NT2/D1 (cell line): ENCODE measurements around the gene TSPAN9.

Experiments used
- DNase-seq: peaks from one replicate; pipeline ENCODE4 v3.0.0-alpha.2; 2011; ENCODE audit warnings: low read depth, low spot score
- H3K27me3 ChIP-seq: 2 replicates; pipeline ENCODE4 v1.6.0; 2011; ENCODE audit warnings: mild to moderate bottlenecking; ENCODE audit not compliant: insufficient read length, insufficient read depth
- H3K36me3 ChIP-seq: 2 replicates; pipeline ENCODE4 v1.6.1; 2011; ENCODE audit warnings: mild to moderate bottlenecking, low read length, mixed read lengths; ENCODE audit not compliant: insufficient read depth, insufficient read length
- H3K4me1 ChIP-seq: 2 replicates; pipeline ENCODE4 v1.5.1; 2011; ENCODE audit not compliant: insufficient read depth, insufficient read length
- H3K4me3 ChIP-seq: 2 replicates; pipeline ENCODE4 v1.5.1; 2011; ENCODE audit warnings: low read depth; ENCODE audit not compliant: insufficient read length
- H3K9ac ChIP-seq: 2 replicates; pipeline ENCODE4 v1.6.0; 2011; ENCODE audit warnings: low read depth; ENCODE audit not compliant: insufficient read length
- H3K9me3 ChIP-seq: 2 replicates; pipeline ENCODE4 v1.5.1; 2011; ENCODE audit warnings: mild to moderate bottlenecking, low read length; ENCODE audit not compliant: insufficient read depth
- SUZ12 ChIP-seq: IDR thresholded peaks from 2 replicates; pipeline ENCODE4 v1.6.1; 2011; ENCODE audit not compliant: insufficient read length, insufficient read depth; ENCODE audit errors: extremely low read depth
- YY1 ChIP-seq: IDR thresholded peaks from 2 replicates; pipeline ENCODE4 v1.6.1; 2011; ENCODE audit not compliant: insufficient read length, insufficient read depth
- ZNF274 ChIP-seq: IDR thresholded peaks from 2 replicates; pipeline ENCODE4 v1.6.1; 2011; ENCODE audit warnings: mild to moderate bottlenecking, low read depth, low read length

TSPAN9 gene

GRCh38 chr12:3197131-3197818, 120.1 kb downstream of the TSPAN9 start:
- Histone ChIP-seq H3K9ac (peak overlapping the region; percentile 39), H3K9me3 (no peaks in the 10 kb centered on the region), H3K4me1 (peaks cover 28% of the 10 kb centered on the region), H3K27me3 (peaks cover 44% of the 10 kb centered on the region), H3K4me3 (no peak overlapping the region), H3K36me3 (no peaks in the 10 kb centered on the region)
- TF ChIP-seq YY1, result no peak
- no peak for TF ChIP-seq SUZ12
- TF ChIP-seq ZNF274, result no peak
- DNase-seq, result no peak

GRCh38 chr12:3199551-3200031, 122.4 kb downstream of the TSPAN9 start:
- peak overlapping the region; percentile 74 for H3K9ac ChIP-seq

DNA sequence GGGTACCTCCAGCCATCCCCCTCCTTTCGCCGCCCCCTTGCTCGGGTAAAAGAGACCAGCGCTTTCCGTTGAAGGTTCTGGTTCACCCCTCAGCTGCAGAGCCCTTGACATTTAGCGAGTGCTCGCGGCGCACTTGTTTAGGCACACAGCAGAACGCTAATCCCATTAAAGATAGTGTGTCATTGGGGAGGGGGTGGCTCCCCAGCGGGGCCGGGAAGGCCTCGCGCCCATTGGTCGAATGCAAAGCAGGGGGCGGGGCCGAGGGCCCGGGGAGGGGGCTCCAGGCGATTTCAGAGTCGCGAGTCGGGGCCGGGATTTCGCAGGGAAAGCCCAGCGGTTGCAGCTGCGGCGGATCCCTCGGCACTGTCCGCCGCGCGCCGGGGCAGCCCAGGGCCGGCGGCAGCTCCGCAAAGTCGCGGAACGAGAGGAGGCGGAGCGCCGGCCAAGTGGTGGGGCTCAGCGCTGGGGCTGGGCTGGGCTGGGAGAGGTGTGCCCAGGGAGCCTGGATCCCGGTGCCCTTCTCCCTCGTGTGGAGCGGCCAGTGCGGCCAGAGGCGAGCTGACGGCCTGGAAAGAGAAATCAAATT, 122.9 kb downstream of the TSPAN9 start:
- H3K36me3 ChIP-seq, result peaks cover 8% of the 10 kb centered on the region
- DNase-seq, result peak; percentile 99
- H3K4me1 ChIP-seq, result peaks cover 47% of the 10 kb centered on the region
- H3K9ac ChIP-seq, result peak overlapping the region; percentile 86
- peak overlapping the region; percentile 63 for H3K4me3 ChIP-seq
- H3K27me3 ChIP-seq, result peaks cover 50% of the 10 kb centered on the region
- no peaks in the 10 kb centered on the region for H3K9me3 ChIP-seq
- TF ChIP-seq ZNF274 (no peak), SUZ12 (no peak), YY1 (no peak)

More at GRCh38 chr12:3199551-3200031, 122.4 kb downstream of the TSPAN9 start:
- peak overlapping the region; percentile 63 for H3K4me3 ChIP-seq
- H3K27me3 ChIP-seq, result peaks cover 50% of the 10 kb centered on the region
- peaks cover 6% of the 10 kb centered on the region for H3K36me3 ChIP-seq
- H3K9me3 ChIP-seq, result no peaks in the 10 kb centered on the region
- DNase-seq, result no peak
- TF ChIP-seq YY1 (no peak), ZNF274 (no peak), SUZ12 (no peak)
- H3K4me1 ChIP-seq, result peaks cover 47% of the 10 kb centered on the region

- peaks cover 43% of the 10 kb centered on the region for H3K4me1 ChIP-seq
- DNase-seq, result no peak
- H3K27me3 ChIP-seq, result peaks cover 50% of the 10 kb centered on the region
- H3K4me3 ChIP-seq, result peak overlapping the region; percentile 63
- peak overlapping the region; percentile 86 for H3K9ac ChIP-seq
- H3K9me3 ChIP-seq, result no peaks in the 10 kb centered on the region
- peaks cover 12% of the 10 kb centered on the region for H3K36me3 ChIP-seq
- peak; percentile 95 for TF ChIP-seq SUZ12
- no peak for TF ChIP-seq ZNF274
- no peak for TF ChIP-seq YY1
Observed at GRCh38 chr12:3200814-3201233, 123.6 kb downstream of the TSPAN9 start.

GRCh38 chr12:3201339-3202051, 124.3 kb downstream of the TSPAN9 start:
- H3K9ac ChIP-seq, result peak overlapping the region; percentile 86
- TF ChIP-seq SUZ12 (no peak), YY1 (no peak)
- DNase-seq, result no peak
- peak overlapping the region; percentile 63 for H3K4me3 ChIP-seq
- H3K4me1 ChIP-seq, result peaks cover 43% of the 10 kb centered on the region
- H3K9me3 ChIP-seq, result no peaks in the 10 kb centered on the region
- H3K36me3 ChIP-seq, result peaks cover 17% of the 10 kb centered on the region
- peaks cover 50% of the 10 kb centered on the region for H3K27me3 ChIP-seq

- no peak overlapping the region for H3K9ac ChIP-seq
- peaks cover 23% of the 10 kb centered on the region for H3K36me3 ChIP-seq
- no peak overlapping the region for H3K4me3 ChIP-seq
- TF ChIP-seq YY1, result no peak
- TF ChIP-seq ZNF274, result no peak
- no peak for TF ChIP-seq SUZ12
- peaks cover 48% of the 10 kb centered on the region for H3K27me3 ChIP-seq
- no peak for DNase-seq
- no peaks in the 10 kb centered on the region for H3K9me3 ChIP-seq
- peaks cover 46% of the 10 kb centered on the region for H3K4me1 ChIP-seq
Observed at GRCh38 chr12:3202096-3202495, 124.9 kb downstream of the TSPAN9 start.
